ENCODE data around the gene OR7D2. TPM values are rescaled to one million over a fixed set of nuclear protein-coding genes. Genes with fewer than 3 reads are reported as not detected.
"Not testable (repeated sequence)": the region's sequence is repeated elsewhere in the genome, so short reads cannot be mapped to it uniquely, and the experiment has no call there.

Gene OR7D2
- total RNA-seq, 4 donors from 2014 or later = 0.12 to 0.17 TPM; not detected in 2

GRCh38 chr19:9175326-9175725 lies 3.5 kb upstream of the OR7D2 start:
- no peak for ATAC-seq
- Histone ChIP-seq H3K4me1 (no peaks in the 10 kb centered on the region), H3K36me3 (no peaks in the 10 kb centered on the region), H3K27me3 (no peaks in the 10 kb centered on the region), H3K9me3 (no peaks in the 10 kb centered on the region), H3K27ac (no peak overlapping the region), H3K4me3 (no peak overlapping the region)
- 84 to 89% methylated on average over 3 to 5 of the region's 5 CpGs for WGBS, 2 donors (ENCODE audit: low coverage in 1 of 2)
- TF ChIP-seq CTCF (IDR thresholded peaks at IDR 0.05) (no peak), POLR2AphosphoS5 (IDR thresholded peaks at IDR 0.05) (no peak), POLR2A (IDR thresholded peaks at IDR 0.05) (no peak), EP300 (IDR thresholded peaks at IDR 0.05) (no peak)

GRCh38 chr19:9183000-9183399 lies 4.2 kb downstream of the OR7D2 start:
- H3K4me3 ChIP-seq = no peak overlapping the region
- H3K36me3 ChIP-seq = no peaks in the 10 kb centered on the region
- no peaks in the 10 kb centered on the region for H3K4me1 ChIP-seq
- no peaks in the 10 kb centered on the region for H3K9me3 ChIP-seq
- H3K27ac ChIP-seq = no peak overlapping the region
- no peak for ATAC-seq
- 88% methylated on average over 3 to 13 of the region's 17 CpGs for WGBS, 2 donors (ENCODE audit: low coverage in 1 of 2)
- H3K27me3 ChIP-seq = no peaks in the 10 kb centered on the region
- TF ChIP-seq CTCF (IDR thresholded peaks at IDR 0.05) = no peak
- TF ChIP-seq EP300 (IDR thresholded peaks at IDR 0.05) = no peak
- TF ChIP-seq POLR2A (IDR thresholded peaks at IDR 0.05) = no peak
- no peak for TF ChIP-seq POLR2AphosphoS5 (IDR thresholded peaks at IDR 0.05)

- no peaks in the 10 kb centered on the region for H3K36me3 ChIP-seq
- WGBS, 2 donors (ENCODE audit: low coverage in 1 of 2) = 79 to 85% methylated on average over 3 to 6 of the region's 6 CpGs
- no peak for ATAC-seq
- H3K4me1 ChIP-seq = no peaks in the 10 kb centered on the region
- TF ChIP-seq CTCF (IDR thresholded peaks at IDR 0.05) (no peak), POLR2AphosphoS5 (IDR thresholded peaks at IDR 0.05) (no peak), EP300 (IDR thresholded peaks at IDR 0.05) (no peak), POLR2A (IDR thresholded peaks at IDR 0.05) (no peak)
- peaks cover 18% of the 10 kb centered on the region for H3K27me3 ChIP-seq
- no peak overlapping the region for H3K27ac ChIP-seq
- no peak overlapping the region for H3K4me3 ChIP-seq
- H3K9me3 ChIP-seq = no peaks in the 10 kb centered on the region
Measured at GRCh38 chr19:9187191-9187590, 8.4 kb downstream of the OR7D2 start.

GRCh38 chr19:9189535-9189934 lies 10.8 kb downstream of the OR7D2 start:
- ATAC-seq = no peak

GRCh38 chr19:9198044-9198443 lies 19.3 kb downstream of the OR7D2 start:
- H3K9me3 ChIP-seq, H3K36me3 ChIP-seq, ATAC-seq, H3K4me1 ChIP-seq, H3K27ac ChIP-seq, H3K4me3 ChIP-seq: not testable (repeated sequence)
- 100% methylated on average over 1 of the region's 2 CpGs; no CpG with 5 or more reads in 1 of the 2 donors for WGBS, 2 donors (ENCODE audit: low coverage in 1 of 2)
- peaks cover 48% of the 10 kb centered on the region for H3K27me3 ChIP-seq

More at GRCh38 chr19:9189535-9189934, 10.8 kb downstream of the OR7D2 start:
- Histone ChIP-seq H3K4me3 (no peak overlapping the region), H3K36me3 (no peaks in the 10 kb centered on the region), H3K4me1 (no peaks in the 10 kb centered on the region), H3K27ac (no peak overlapping the region), H3K27me3 (peaks cover 25% of the 10 kb centered on the region), H3K9me3 (no peaks in the 10 kb centered on the region)
- 67 to 83% methylated on average over 1 to 5 of the region's 7 CpGs for WGBS, 2 donors (ENCODE audit: low coverage in 1 of 2)
- TF ChIP-seq EP300 (IDR thresholded peaks at IDR 0.05) (no peak), CTCF (IDR thresholded peaks at IDR 0.05) (no peak), POLR2AphosphoS5 (IDR thresholded peaks at IDR 0.05) (no peak), POLR2A (IDR thresholded peaks at IDR 0.05) (no peak)

Measured in gastroesophageal sphincter (tissue), 4 donors.